K562 (cell line): ENCODE measurements around the gene GOLGA8M. TPM values are rescaled to one million over a fixed set of nuclear protein-coding genes. Genes with fewer than 3 reads are reported as not detected.
"Not testable (repeated sequence)": the region's sequence is repeated elsewhere in the genome, so short reads cannot be mapped to it uniquely, and the experiment has no call there.

Experiments
- ATAC-seq: fragments of 200-7000 bp; cut with Tn5 transposase; 3 replicates; pipeline ENCODE4 v1.9.1; 2020; ENCODE audit warnings: moderate library complexity
- Bru-seq: library from RNA; stranded (reverse); fragments of 400-500 nt; gene quantifications from one replicate; lab custom pipeline; 2021; lab: Mats Ljungman, UMichigan
- BruChase-seq, 2 experiments: library from RNA; stranded (reverse); fragments of 400-500 nt; gene quantifications; one replicate each; lab custom pipeline; 2021; lab: Mats Ljungman, UMichigan
- BruUV-seq: library from RNA; stranded (reverse); fragments of 400-500 nt; replicated peaks from 2 replicates; lab custom pipeline; 2021; lab: Mats Ljungman, UMichigan
- CTCF ChIA-PET: fragments of 300-600 bp; formaldehyde crosslinking; extraction: SDS; loops from one replicate; lab custom pipeline; 2021; ENCODE audit warnings: low intra/inter-chr PET ratio; lab: Yijun Ruan, JAX
- POLR2A ChIA-PET: fragments of 300-600, 350-650 bp; sonication (Branson Sonifier 250); formaldehyde crosslinking; extraction: SDS; loops from one replicate; lab custom pipeline; 2021; ENCODE audit warnings: antibody characterized with exemption, inconsistent platforms; lab: Yijun Ruan, JAX
- DNase-seq, 4 experiments: peaks; one replicate each; pipeline versions ENCODE4 v3.0.0 to v3.0.0-alpha.2; 2011 to 2018; ENCODE audit warnings: low spot score in 3 of 4, mixed read lengths in 3 of 4; ENCODE audit errors: extremely low read depth in 1 of 4
- FAIRE-seq: peaks from 2 replicates; lab custom pipeline; 2011; peaks lifted over from hg19 to GRCh38; lab: Jason Lieb, UNC
- H2AFZ ChIP-seq: 2 replicates; pipeline ENCODE4 v1.6.0; 2011; ENCODE audit warnings: low read depth, low read length, control low read depth, inconsistent platforms
- H3K27ac ChIP-seq: fragments of 200-600 bp; 3 replicates; pipeline ENCODE4 v1.8.0; 2011; ENCODE audit warnings: low read depth, mild to moderate bottlenecking, control low read depth, inconsistent platforms, low read length, moderate library complexity, mixed read lengths; ENCODE audit errors: extremely low read depth
- H3K27me3 ChIP-seq, 2 experiments: fragments of 300-600 bp in 1 of 2; 2 replicates in 1 of 2; 3 replicates in 1 of 2; pipeline versions ENCODE4 v1.6.0 to v1.8.0; 2011; ENCODE audit warnings: inconsistent platforms in 2 of 2, low read length in 2 of 2, mild to moderate bottlenecking in 1 of 2, mixed read lengths in 1 of 2, moderate library complexity in 1 of 2; ENCODE audit not compliant: control insufficient read depth in 2 of 2, insufficient read depth in 2 of 2
- H3K36me3 ChIP-seq: fragments of 300-600 bp; 3 replicates; pipeline ENCODE4 v1.8.0; 2011; ENCODE audit warnings: mild to moderate bottlenecking, low read length, inconsistent platforms; ENCODE audit not compliant: control insufficient read depth, insufficient read depth
- H3K4me1 ChIP-seq, 2 experiments: fragments of 200-600 bp in 1 of 2; replicated peaks in 1 of 2; 2 replicates in 1 of 2; 3 replicates in 1 of 2; pipeline versions ENCODE4 v1.5.1 to v1.8.0; 2011; ENCODE audit warnings: inconsistent platforms in 2 of 2, low read length in 2 of 2, mild to moderate bottlenecking in 1 of 2, mixed read lengths in 1 of 2, moderate library complexity in 1 of 2; ENCODE audit not compliant: control insufficient read depth in 2 of 2, insufficient read depth in 2 of 2
- H3K4me2 ChIP-seq: 2 replicates; pipeline ENCODE4 v1.6.1; 2011; ENCODE audit warnings: low read length, control low read depth, inconsistent platforms, mixed read lengths; ENCODE audit not compliant: insufficient read depth
- H3K4me3 ChIP-seq: fragments of 200-600 bp; sonication (generic), shearing (Covaris generic); 2 replicates; pipeline ENCODE4 v1.5.1; 2016; ENCODE audit warnings: control low read depth, inconsistent platforms
- H3K79me2 ChIP-seq: fragments of 200-600 bp; 3 replicates; pipeline ENCODE4 v1.8.0; 2011; ENCODE audit warnings: low read length, inconsistent platforms; ENCODE audit not compliant: control insufficient read depth, insufficient read depth
- H3K9ac ChIP-seq, 2 experiments: 2 replicates each; pipeline versions ENCODE4 v1.6.0 to v1.6.1; 2011; ENCODE audit warnings: low read depth in 2 of 2, low read length in 2 of 2, control low read depth in 1 of 2, inconsistent platforms in 1 of 2, mild to moderate bottlenecking in 1 of 2, mixed read lengths in 1 of 2; ENCODE audit not compliant: insufficient read depth in 1 of 2
- H3K9me1 ChIP-seq: one replicate; pipeline ENCODE4 v1.6.0; 2011; ENCODE audit warnings: inconsistent platforms, mild to moderate bottlenecking, low read length, moderate library complexity; ENCODE audit not compliant: control insufficient read depth, insufficient read depth
- H3K9me3 ChIP-seq: replicated peaks from 2 replicates; pipeline ENCODE4 v1.5.1; 2011; ENCODE audit warnings: low read depth, low read length, inconsistent platforms; ENCODE audit not compliant: control insufficient read depth, insufficient read depth
- H4K20me1 ChIP-seq: replicated peaks from 2 replicates; pipeline ENCODE4 v1.6.1; 2011; ENCODE audit warnings: low read length, inconsistent platforms, mixed read lengths; ENCODE audit not compliant: control insufficient read depth, insufficient read depth
- WGBS: fragments of 100-300 bp; shearing (Covaris generic); methylation state at CpG from one replicate; pipeline ENCODE4 v1.1.6; 2016; ENCODE audit warnings: low coverage, mixed read lengths; ENCODE audit not compliant: insufficient coverage; ENCODE audit errors: missing lambda C conversion rate; 5-methylcytosine and 5-hydroxymethylcytosine counted together
- in situ Hi-C: fragments of 300-500 bp; cut with MboI; formaldehyde crosslinking; loops from 4 replicates; pipeline ENCODE4 v1.15.0; 2018; ENCODE audit warnings: inconsistent platforms, mixed read lengths
- intact Hi-C: fragments of 100-400 bp; cut with micrococcal nuclease; formaldehyde crosslinking; loops from 2 replicates; pipeline ENCODE4 v1.14.2; 2022
- long read RNA-seq, 3 experiments: library from polyadenylated mRNA in 2 of 3; library from RNA in 1 of 3; unstranded in 2 of 3; stranded (forward) in 1 of 3; transcript quantifications; one replicate each; pipeline ENCODE4 v2.0.0, GENCODE V29; 2019 to 2022
- polyA minus RNA-seq, 3 experiments: library from RNA; depleted of rRNA, polyadenylated mRNA; stranded (reverse); fragments of >200 nt; gene quantifications; 2 replicates each; pipeline ENCODE4 v1.2.3, GENCODE V29; 2011
- polyA plus RNA-seq, 8 experiments: library from polyadenylated mRNA; depleted of rRNA in 4 of 8; stranded (reverse) in 5 of 8; unstranded in 3 of 8; fragments of >200 nt; fragmentation: Nextera tagmentation in 2 of 8; fragmentation: Illumina TruSeq in 1 of 8; extraction: Ambion mirVana in 2 of 8; extraction: Trizol in 1 of 8; gene quantifications; 2 replicates each; pipeline versions ENCODE4 v1.2.1 to v1.2.3, GENCODE V29; 2011 to 2014; ENCODE audit warnings: inconsistent platforms in 1 of 8, missing spikeins in 1 of 8
- total RNA-seq, 7 experiments: library from RNA; depleted of rRNA in 6 of 7; stranded (reverse); fragments of >200 nt in 6 of 7; fragmentation: Illumina TruSeq in 2 of 7; extraction: Trizol in 2 of 7; gene quantifications; 2 replicates each; pipeline versions ENCODE4 v1.2.1 to v1.2.3, GENCODE V29; 2011 to 2021; ENCODE audit warnings: low replicate concordance in 1 of 7

Gene GOLGA8M, protein sequence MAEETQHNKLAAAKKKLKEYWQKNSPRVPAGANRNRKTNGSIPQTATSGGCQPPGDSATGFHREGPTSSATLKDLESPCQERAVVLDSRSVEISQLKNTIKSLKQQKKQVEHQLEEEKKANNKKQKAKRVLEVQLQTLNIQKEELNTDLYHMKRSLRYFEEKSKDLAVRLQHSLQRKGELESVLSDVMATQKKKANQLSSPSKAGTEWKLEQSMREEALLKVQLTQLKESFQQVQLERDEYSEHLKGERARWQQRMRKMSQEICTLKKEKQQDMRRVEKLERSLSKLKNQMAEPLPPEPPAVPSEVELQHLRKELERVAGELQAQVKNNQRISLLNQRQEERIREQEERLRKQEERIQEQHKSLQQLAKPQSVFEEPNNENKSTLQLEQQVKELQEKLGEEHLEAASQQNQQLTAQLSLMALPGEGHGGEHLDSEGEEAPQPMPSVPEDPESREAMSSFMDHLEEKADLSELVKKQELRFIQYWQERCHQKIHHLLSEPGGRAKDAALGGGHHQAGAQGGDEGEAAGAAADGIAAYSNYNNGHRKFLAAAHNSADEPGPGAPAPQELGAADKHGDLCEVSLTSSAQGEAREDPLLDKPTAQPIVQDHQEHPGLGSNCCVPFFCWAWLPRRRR
- 0.19 TPM in 1 of 2 replicates, not detected in the other for total RNA-seq (2011; cell fraction: chromatin; rRNA removed; ENCODE audit: low replicate concordance)
- total RNA-seq (2011; cell fraction: nucleolus; rRNA removed) = not detected in 2 replicates
- total RNA-seq (2011; cell fraction: nucleoplasm; rRNA removed) = not detected in 2 replicates
- total RNA-seq (2014; rRNA removed) (not detected in 2 replicates), total RNA-seq (2014; rRNA removed; fragmentation: Illumina TruSeq; extraction: Trizol) (not detected in 2 replicates), total RNA-seq (2015; rRNA removed; fragmentation: Illumina TruSeq; extraction: Trizol) (0.11 TPM in 1 of 2 replicates, not detected in the other), total RNA-seq (2021) (not detected in 2 replicates), polyA plus RNA-seq (2011; rRNA removed) (0.12 TPM in 1 of 2 replicates, not detected in the other), polyA plus RNA-seq (2014; fragmentation: Illumina TruSeq; extraction: Trizol) (not detected in 2 replicates), polyA plus RNA-seq (2014; fragmentation: Nextera tagmentation; extraction: Ambion mirVana) (not detected), polyA plus RNA-seq (2014; rRNA removed) (not detected in 2 replicates), polyA minus RNA-seq (2011; rRNA and poly(A)+ RNA removed) (not detected in 2 replicates), Bru-seq, nascent RNA (percentile 24 among the genes with signal in this experiment), BruChase-seq, experiment 1, labeled RNA remaining after a 2-hour chase (percentile 5 among the genes with signal in this experiment), BruChase-seq, experiment 2, labeled RNA remaining after a 6-hour chase (percentile 16 among the genes with signal in this experiment)
- polyA plus RNA-seq (2011; cell fraction: cytosol; rRNA removed) = not detected in 2 replicates
- polyA plus RNA-seq (2011; cell fraction: nucleus; rRNA removed) = 0.06 TPM in 1 of 2 replicates, not detected in the other
- 0.35 TPM in 1 of 2 replicates, not detected in the other for polyA plus RNA-seq (2012)
- polyA minus RNA-seq (2011; cell fraction: cytosol; rRNA and poly(A)+ RNA removed) = not detected in 2 replicates
- polyA minus RNA-seq (2011; cell fraction: nucleus; rRNA and poly(A)+ RNA removed) = not detected in 2 replicates
- long read RNA-seq, experiment 1 = 0 reads
- long read RNA-seq, experiment 2 = 0 reads
- long read RNA-seq, experiment 3 = 0 reads

DNA sequence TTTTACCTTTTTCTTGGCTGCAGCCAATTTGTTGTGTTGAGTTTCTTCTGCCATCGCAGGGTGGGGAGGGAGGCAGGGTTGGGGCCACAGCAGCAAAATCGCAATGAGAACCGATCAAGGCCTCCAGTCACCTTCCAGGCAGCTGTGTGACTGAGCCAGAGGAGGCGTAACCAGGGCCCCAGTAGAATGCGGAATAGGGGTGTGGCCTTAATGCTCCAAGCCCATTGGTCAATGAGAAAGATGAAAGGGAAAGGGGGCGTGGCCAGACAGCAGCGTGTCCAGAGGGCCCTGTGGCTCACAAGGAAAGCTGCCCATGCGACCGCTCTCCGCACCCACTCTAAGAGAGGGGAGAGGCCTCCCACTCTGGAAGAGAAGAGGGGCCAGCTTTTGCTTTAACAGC is at the start of gene GOLGA8M:
Gene GOLGA8M, minus strand, starts transcription at position 152 of the 400 bp plus-strand sequence. Its CDS starts 98 bp downstream, at position 54.
- H3K4me3 ChIP-seq, H3K9me1 ChIP-seq, H3K9ac ChIP-seq, H3K27me3 ChIP-seq, POLR2A ChIA-PET, H4K20me1 ChIP-seq, H2AFZ ChIP-seq, H3K79me2 ChIP-seq, DNase-seq, H3K27ac ChIP-seq, H3K4me2 ChIP-seq, FAIRE-seq, H3K36me3 ChIP-seq, intact Hi-C loops, CTCF ChIA-PET, ATAC-seq, H3K4me1 ChIP-seq, H3K9me3 ChIP-seq, BruUV-seq: not testable (repeated sequence)
- in situ Hi-C loops = loop anchor here (25.0 kb wide), 1 partner anchor 1825 kb away; no protein-coding TSS in a partner anchor
- no CpG with 5 or more reads among the region's 10 CpGs for WGBS
